Mucosa of rectum (tissue), 2 donors: ENCODE measurements around the gene RPS6KA5.
A peak's percentile ranks its signal among the peaks of the same experiment; 100 is the strongest.
"Not testable (repeated sequence)": the region's sequence is repeated elsewhere in the genome, so short reads cannot be mapped to it uniquely, and the experiment has no call there.

Experiments used
- H3K27ac ChIP-seq, 2 donors: one replicate each; pipeline ENCODE4 v1.7.0; 2013; ENCODE audit warnings: inconsistent platforms in 2 of 2, low read depth in 2 of 2, low read length in 2 of 2
- H3K27me3 ChIP-seq, 2 donors: one replicate each; pipeline ENCODE4 v1.7.0; 2013; ENCODE audit warnings: low read length in 2 of 2; ENCODE audit not compliant: control insufficient read depth in 2 of 2, insufficient read depth in 2 of 2
- H3K36me3 ChIP-seq, 2 donors: one replicate each; pipeline ENCODE4 v1.7.0; 2013; ENCODE audit warnings: low read length in 2 of 2; ENCODE audit not compliant: control insufficient read depth in 2 of 2, insufficient read depth in 2 of 2
- H3K4me1 ChIP-seq, 2 donors: one replicate each; pipeline ENCODE4 v1.7.0; 2013; ENCODE audit warnings: low read length in 2 of 2, mild to moderate bottlenecking in 1 of 2; ENCODE audit not compliant: control insufficient read depth in 2 of 2, insufficient read depth in 2 of 2
- H3K4me3 ChIP-seq, 2 donors: one replicate each; pipeline ENCODE4 v1.7.0; 2013; ENCODE audit warnings: low read length in 2 of 2
- H3K9ac ChIP-seq, 2 donors: one replicate each; pipeline ENCODE4 v1.7.0; 2013; ENCODE audit warnings: low read length in 2 of 2, low read depth in 1 of 2, mild to moderate bottlenecking in 1 of 2
- H3K9me3 ChIP-seq, 2 donors: one replicate each; pipeline ENCODE4 v1.7.0; 2013; ENCODE audit warnings: low read length in 2 of 2; ENCODE audit not compliant: control insufficient read depth in 2 of 2
- donor health status: healthy.
- donor health status: Normal muscosa, but diverticular disease.

Gene RPS6KA5

GRCh38 chr14:90831821-90832220, 228.6 kb downstream of the RPS6KA5 start:
- Histone ChIP-seq H3K27me3 (no peaks in the 10 kb centered on the region), H3K36me3 (no peaks in the 10 kb centered on the region), H3K27ac (no peak overlapping the region)

DNA sequence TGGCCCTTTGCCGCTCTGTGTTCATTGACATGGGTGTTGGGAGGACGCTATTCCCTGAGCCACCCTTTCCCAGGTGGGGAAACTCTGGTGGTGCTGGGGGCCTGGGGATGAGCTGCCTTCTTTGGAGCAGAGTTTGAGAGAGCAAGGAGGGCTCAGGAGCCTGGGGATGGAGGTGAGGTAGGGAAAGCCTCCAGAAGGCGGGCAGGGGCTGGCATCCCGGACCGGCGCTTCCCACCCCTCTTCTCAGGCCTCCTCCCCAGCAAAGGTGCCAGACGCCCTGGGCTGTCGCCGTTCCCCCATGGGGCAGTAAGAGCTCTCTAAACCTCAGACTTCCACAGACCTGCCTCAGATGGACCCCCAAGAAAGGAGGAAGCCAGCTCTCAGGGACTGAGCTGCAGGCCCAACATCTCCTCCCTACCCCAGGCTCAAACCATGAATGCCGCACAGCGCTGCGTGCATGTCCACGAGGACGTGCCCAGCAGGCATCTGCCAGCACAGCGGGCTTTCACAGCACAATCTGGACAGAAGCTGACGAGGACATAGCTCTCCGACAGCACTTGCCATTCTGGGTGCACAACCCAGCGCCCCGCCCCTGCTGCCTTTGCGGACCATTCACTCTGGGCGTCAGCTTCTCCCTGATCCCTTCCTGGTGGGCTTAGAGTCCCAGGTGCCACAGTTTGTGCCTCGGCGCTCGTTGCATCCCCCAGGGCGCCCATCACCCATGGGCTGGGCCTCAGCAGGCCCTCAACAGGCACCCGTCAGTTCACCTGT, 229.3 kb downstream of the RPS6KA5 start:
- no peak overlapping the region for H3K4me3 ChIP-seq
- H3K4me1 ChIP-seq, result peaks cover 5 to 8% of the 10 kb centered on the region in 2 donors
- no peaks in the 10 kb centered on the region for H3K36me3 ChIP-seq
- no peak overlapping the region for H3K27ac ChIP-seq
- no peaks in the 10 kb centered on the region for H3K27me3 ChIP-seq
- H3K9ac ChIP-seq, result no peak overlapping the region
- H3K9me3 ChIP-seq, result no peaks in the 10 kb centered on the region

More at GRCh38 chr14:90831821-90832220, 228.6 kb downstream of the RPS6KA5 start:
- Histone ChIP-seq H3K9ac (no peak overlapping the region), H3K4me1 (peaks cover 5 to 8% of the 10 kb centered on the region in 2 donors), H3K9me3 (no peaks in the 10 kb centered on the region), H3K4me3 (no peak overlapping the region)

DNA sequence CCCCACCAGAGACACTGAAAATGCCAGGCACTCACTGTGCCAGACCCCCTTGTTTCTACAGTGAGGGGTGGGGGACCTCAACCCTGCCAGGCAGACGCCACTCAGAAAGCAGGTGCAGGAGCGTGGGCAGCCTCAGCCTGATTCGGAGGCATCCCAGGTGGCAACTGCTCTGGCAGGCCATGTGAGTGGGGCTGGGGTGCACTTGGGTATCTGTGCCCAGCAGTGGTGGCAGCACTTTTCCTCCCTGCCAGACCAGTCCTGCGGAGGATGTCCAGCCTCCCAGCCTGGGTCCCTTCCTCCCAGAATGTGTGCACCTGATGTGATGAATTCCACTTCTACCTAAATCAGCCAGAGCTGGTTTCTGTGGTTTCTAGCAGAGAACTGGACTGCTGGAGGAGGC, 230.8 kb downstream of the RPS6KA5 start:
- H3K27me3 ChIP-seq, result no peaks in the 10 kb centered on the region
- peaks cover 5 to 8% of the 10 kb centered on the region in 2 donors for H3K4me1 ChIP-seq
- no peaks in the 10 kb centered on the region for H3K36me3 ChIP-seq
- H3K9ac ChIP-seq, result no peak overlapping the region
- H3K27ac ChIP-seq, result no peak overlapping the region
- no peaks in the 10 kb centered on the region for H3K9me3 ChIP-seq
- no peak overlapping the region for H3K4me3 ChIP-seq

GRCh38 chr14:90828642-90829487, 231.6 kb downstream of the RPS6KA5 start:
- H3K9ac ChIP-seq, result peak overlapping the region; percentile 38 to 45
- H3K27me3 ChIP-seq, result no peaks in the 10 kb centered on the region
- peak overlapping the region; percentile 70 to 75 for H3K27ac ChIP-seq
- no peaks in the 10 kb centered on the region for H3K36me3 ChIP-seq
- H3K4me1 ChIP-seq, result peaks cover 5 to 8% of the 10 kb centered on the region in 2 donors
- peaks cover 0 to 3% of the 10 kb centered on the region in 2 donors for H3K9me3 ChIP-seq
- peak overlapping the region; percentile 46 to 76 for H3K4me3 ChIP-seq

GRCh38 chr14:90827919-90828610, 232.4 kb downstream of the RPS6KA5 start:
- Histone ChIP-seq H3K4me3 (peak overlapping the region; percentile 54 to 76), H3K9me3 (peaks cover 0 to 3% of the 10 kb centered on the region in 2 donors), H3K27me3 (no peaks in the 10 kb centered on the region), H3K36me3 (no peaks in the 10 kb centered on the region), H3K27ac (peak overlapping the region; percentile 70 to 75), H3K9ac (peak overlapping the region; percentile 54 to 71), H3K4me1 (peaks cover 5 to 8% of the 10 kb centered on the region in 2 donors)

DNA sequence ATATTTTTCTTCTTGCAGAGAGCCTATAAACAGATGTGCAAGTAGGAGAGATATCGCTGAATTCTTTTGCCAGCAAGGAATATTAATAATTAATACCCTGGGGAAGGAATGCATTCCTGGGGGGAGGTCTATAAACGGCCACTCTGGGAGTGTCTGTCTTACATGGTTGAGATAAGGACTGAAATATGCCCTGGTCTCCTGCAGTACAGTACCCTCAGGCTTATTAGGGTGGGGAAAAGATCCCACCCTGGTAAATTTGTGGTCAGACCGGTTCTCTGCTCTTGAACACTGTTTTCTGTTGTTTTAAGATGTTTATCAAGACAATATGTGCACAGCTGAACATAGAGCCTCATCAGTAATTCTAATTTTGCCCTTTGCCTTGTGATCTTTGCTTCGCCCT, 236.9 kb downstream of the RPS6KA5 start:
- H3K9me3 ChIP-seq, H3K27ac ChIP-seq, H3K27me3 ChIP-seq, H3K4me1 ChIP-seq, H3K9ac ChIP-seq, H3K4me3 ChIP-seq, H3K36me3 ChIP-seq: not testable (repeated sequence)

GRCh38 chr14:90820958-90821357, 239.5 kb downstream of the RPS6KA5 start:
- Histone ChIP-seq H3K4me3 (no peak overlapping the region), H3K27me3 (no peaks in the 10 kb centered on the region), H3K9me3 (peaks cover 0 to 3% of the 10 kb centered on the region in 2 donors), H3K9ac (no peak overlapping the region), H3K36me3 (no peaks in the 10 kb centered on the region), H3K27ac (no peak overlapping the region), H3K4me1 (no peaks in the 10 kb centered on the region)

GRCh38 chr14:90819734-90820393, 240.6 kb downstream of the RPS6KA5 start:
- peaks cover 0 to 3% of the 10 kb centered on the region in 2 donors for H3K9me3 ChIP-seq
- no peaks in the 10 kb centered on the region for H3K4me1 ChIP-seq
- H3K36me3 ChIP-seq, result no peaks in the 10 kb centered on the region
- H3K27ac ChIP-seq, result no peak overlapping the region
- no peak overlapping the region for H3K9ac ChIP-seq
- no peak overlapping the region for H3K4me3 ChIP-seq
- peaks cover 3 to 4% of the 10 kb centered on the region in 2 donors for H3K27me3 ChIP-seq

DNA sequence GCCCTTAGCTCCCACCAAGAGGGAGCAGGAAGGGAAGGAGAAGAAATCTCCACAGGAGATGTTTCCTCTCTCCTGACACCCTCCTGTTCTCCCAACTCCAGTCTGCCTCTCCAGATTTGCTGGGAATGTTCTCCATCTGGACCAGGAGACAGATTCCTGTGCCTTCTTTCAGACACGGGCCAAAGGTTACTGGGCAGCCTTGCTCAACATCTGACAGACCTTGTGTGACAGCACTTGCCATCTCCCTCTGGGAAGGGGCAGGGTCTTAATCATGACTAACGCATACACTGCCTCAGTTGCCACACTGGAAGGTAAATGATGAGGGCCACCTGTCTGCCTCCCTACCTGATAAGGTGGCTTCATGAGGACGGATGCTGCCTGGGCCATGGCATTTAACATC, 241.7 kb downstream of the RPS6KA5 start:
- Histone ChIP-seq H3K9me3 (no peaks in the 10 kb centered on the region), H3K9ac (no peak overlapping the region)

More for the DNA sequence above, 241.7 kb downstream of the RPS6KA5 start:
- Histone ChIP-seq H3K4me3 (no peak overlapping the region), H3K4me1 (peaks cover 0 to 3% of the 10 kb centered on the region in 2 donors), H3K36me3 (no peaks in the 10 kb centered on the region), H3K27me3 (peaks cover 4 to 5% of the 10 kb centered on the region in 2 donors), H3K27ac (no peak overlapping the region)
